K562 (cell line): ENCODE measurements around the gene ARHGAP23. TPM values are rescaled to one million over a fixed set of nuclear protein-coding genes. Genes with fewer than 3 reads are reported as not detected.

Experiments
- ARID4B ChIP-seq: sonication (generic); formaldehyde crosslinking; IDR thresholded peaks from 2 replicates; pipeline ENCODE4 v1.8.0; 2022; ENCODE audit warnings: mild to moderate bottlenecking, missing genetic modification reagents
- DNMT1 ChIP-seq: fragments of 450-650 bp; IDR thresholded peaks from 2 replicates; pipeline ENCODE4 v1.6.1; 2016; ENCODE audit warnings: antibody characterized with exemption, mild to moderate bottlenecking
- RBM15 ChIP-seq: fragments of 200-400 bp; formaldehyde crosslinking; IDR thresholded peaks from 2 replicates; pipeline ENCODE4 v1.6.1; 2018; ENCODE audit warnings: mild to moderate bottlenecking, low read length, moderate library complexity; ENCODE audit not compliant: insufficient read depth
- SFPQ ChIP-seq: fragments of 200-400 bp; formaldehyde crosslinking; IDR thresholded peaks from 2 replicates; pipeline ENCODE4 v1.6.1; 2017; ENCODE audit warnings: mild to moderate bottlenecking, low read depth, low read length, moderate library complexity
- SIX5 ChIP-seq, 2 experiments: IDR thresholded peaks; 2 replicates each; pipeline ENCODE4 v1.6.1; 2011; ENCODE audit warnings: low read length in 2 of 2, borderline replicate concordance in 1 of 2, low read depth in 1 of 2, mild to moderate bottlenecking in 1 of 2, moderate library complexity in 1 of 2; ENCODE audit not compliant: insufficient read depth in 1 of 2
- polyA plus RNA-seq, 8 experiments: library from polyadenylated mRNA; depleted of rRNA in 4 of 8; stranded (reverse) in 5 of 8; unstranded in 3 of 8; fragments of >200 nt; fragmentation: Nextera tagmentation in 2 of 8; fragmentation: Illumina TruSeq in 1 of 8; extraction: Ambion mirVana in 2 of 8; extraction: Trizol in 1 of 8; gene quantifications; 2 replicates each; pipeline versions ENCODE4 v1.2.1 to v1.2.3, GENCODE V29; 2011 to 2014; ENCODE audit warnings: inconsistent platforms in 1 of 8, missing spikeins in 1 of 8
- total RNA-seq, 7 experiments: library from RNA; depleted of rRNA in 6 of 7; stranded (reverse); fragments of >200 nt in 6 of 7; fragmentation: Illumina TruSeq in 2 of 7; extraction: Trizol in 2 of 7; gene quantifications; 2 replicates each; pipeline versions ENCODE4 v1.2.1 to v1.2.3, GENCODE V29; 2011 to 2021; ENCODE audit warnings: low replicate concordance in 1 of 7

Gene ARHGAP23
- total and polyA plus RNA-seq, 9 of the 15 experiments (the other 6 are each of a cell fraction or from before 2014, with no cell fraction given), result 0.01 to 2.7 (median 0.70) TPM

DNA sequence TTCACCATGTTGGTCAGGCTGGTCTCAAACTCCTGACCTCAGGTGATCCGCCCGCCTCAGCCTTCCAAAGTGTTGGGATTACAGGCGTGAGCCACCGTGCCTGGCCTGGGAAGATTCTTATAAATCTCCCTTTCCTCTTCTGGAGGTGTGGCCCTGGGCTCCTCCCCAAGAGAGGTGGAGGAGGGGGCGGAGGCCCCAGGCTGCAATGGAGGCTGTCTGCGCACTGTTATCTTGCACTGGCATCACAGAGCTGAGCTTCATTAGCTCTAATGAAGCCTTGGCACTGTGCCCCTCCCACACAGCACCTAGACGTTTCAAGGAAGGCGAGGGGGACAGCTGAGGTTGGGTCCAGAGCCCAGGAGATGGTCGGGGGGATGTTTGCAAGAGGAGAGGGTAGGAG lies 7.5 kb downstream of the ARHGAP23 start (continued):
- TF ChIP-seq ARID4B (CRISPR knock-in tag) (no peak), RBM15 (no peak), DNMT1 (no peak), SFPQ (no peak), SIX5 (IDR thresholded peaks at IDR 0.05; ENCODE audit: borderline replicate concordance in 1 of 2, insufficient read depth in 1 of 2, low read depth in 1 of 2, low read length in 2 of 2) (no peak)
